GM23338 (cell line): ENCODE results near the gene NRG3. TPM values are rescaled to one million over a fixed set of nuclear protein-coding genes. Genes with fewer than 3 reads are reported as not detected.

ENCODE experiments used
- ATAC-seq: fragments of 200-7000 bp; cut with Tn5 transposase; 3 replicates; pipeline ENCODE4 v1.9.1; 2020
- DNase-seq: peaks from one replicate; pipeline ENCODE4 v3.0.0-alpha.2; 2015; ENCODE audit warnings: low spot score
- H2AFZ ChIP-seq: fragments of 200-600 bp; sonication (generic); 2 replicates; pipeline ENCODE4 v1.8.0; 2016; ENCODE audit warnings: antibody characterized with exemption, mild to moderate bottlenecking, moderate library complexity
- H3F3A ChIP-seq: fragments of 200-600 bp; sonication (generic); replicated peaks from 2 replicates; pipeline ENCODE4 v1.8.0; 2017; ENCODE audit warnings: antibody characterized with exemption, mixed run types, low read depth
- H3K27ac ChIP-seq: fragments of 200-600 bp; sonication (generic); 2 replicates; pipeline ENCODE4 v1.6.1; 2016; ENCODE audit warnings: low read depth
- H3K27me3 ChIP-seq: fragments of 200-600 bp; sonication (generic); 2 replicates; pipeline ENCODE4 v1.8.0; 2016; ENCODE audit warnings: mild to moderate bottlenecking, mixed run types, moderate library complexity; ENCODE audit not compliant: insufficient read depth
- H3K36me3 ChIP-seq: fragments of 200-600 bp; sonication (generic); 2 replicates; pipeline ENCODE4 v1.8.0; 2016; ENCODE audit warnings: mild to moderate bottlenecking; ENCODE audit not compliant: insufficient read depth
- H3K4me1 ChIP-seq: fragments of 200-600 bp; sonication (generic); 2 replicates; pipeline ENCODE4 v1.8.0; 2016; ENCODE audit warnings: mild to moderate bottlenecking, moderate library complexity; ENCODE audit not compliant: insufficient read depth
- H3K4me2 ChIP-seq: fragments of 200-600 bp; sonication (generic); 2 replicates; pipeline ENCODE4 v1.7.1; 2017; ENCODE audit warnings: mixed run types
- H3K4me3 ChIP-seq: fragments of 200-600 bp; sonication (generic); 2 replicates; pipeline ENCODE4 v1.6.1; 2016; ENCODE audit warnings: mixed run types
- H3K79me2 ChIP-seq: fragments of 200-600 bp; sonication (generic); replicated peaks from 2 replicates; pipeline ENCODE4 v1.8.0; 2017; ENCODE audit warnings: mild to moderate bottlenecking; ENCODE audit not compliant: insufficient read depth
- H3K9me2 ChIP-seq: fragments of 200-600 bp; sonication (generic); 2 replicates; pipeline ENCODE4 v1.8.0; 2017; ENCODE audit not compliant: insufficient read depth
- H4K20me1 ChIP-seq: fragments of 200-600 bp; sonication (generic); replicated peaks from 2 replicates; pipeline ENCODE4 v1.8.0; 2017; ENCODE audit warnings: mild to moderate bottlenecking; ENCODE audit not compliant: insufficient read depth
- H3K27ac Mint-ChIP-seq: 2 replicates; pipeline ENCODE4 v1.8.0; 2020; ENCODE audit warnings: inconsistent platforms, mild to moderate bottlenecking, moderate library complexity, mixed read lengths
- H3K27me3 Mint-ChIP-seq: 3 replicates; pipeline ENCODE4 v1.8.0; 2022; ENCODE audit warnings: low read depth, mild to moderate bottlenecking, moderate library complexity, mixed read lengths, inconsistent platforms; ENCODE audit not compliant: insufficient read depth, poor library complexity
- H3K36me3 Mint-ChIP-seq: 3 replicates; pipeline ENCODE4 v1.8.0; 2021; ENCODE audit warnings: low read depth, mild to moderate bottlenecking, inconsistent platforms, moderate library complexity, mixed read lengths
- H3K4me1 Mint-ChIP-seq: 3 replicates; pipeline ENCODE4 v1.8.0; 2020; ENCODE audit warnings: mild to moderate bottlenecking, inconsistent platforms, mixed read lengths
- H3K4me3 Mint-ChIP-seq: 3 replicates; pipeline ENCODE4 v1.8.0; 2021; ENCODE audit warnings: moderate library complexity, mild to moderate bottlenecking, inconsistent platforms, mixed read lengths
- H3K9me3 Mint-ChIP-seq: 3 replicates; pipeline ENCODE4 v1.8.0; 2020; ENCODE audit warnings: moderate library complexity, mild to moderate bottlenecking, inconsistent platforms, mixed read lengths
- CTCF ChIP-seq, 2 experiments: fragments of 200-600 bp in 1 of 2; sonication (generic) in 1 of 2; conservative IDR thresholded peaks; 2 replicates each; pipeline versions ENCODE4 v1.5.1 to v1.6.1; 2016 to 2017; ENCODE audit warnings: antibody characterized with exemption in 2 of 2, low read depth in 2 of 2, mild to moderate bottlenecking in 2 of 2, moderate library complexity in 1 of 2
- EZH2 ChIP-seq: fragments of 200-600 bp; sonication (generic); IDR thresholded peaks from one replicate; pipeline ENCODE4 v1.8.0; 2017; ENCODE audit warnings: antibody characterized with exemption, mild to moderate bottlenecking, low read depth; ENCODE audit not compliant: unreplicated experiment
- EZH2phosphoT487 ChIP-seq: fragments of 200-600 bp; sonication (generic); IDR thresholded peaks from one replicate; pipeline ENCODE4 v1.8.1; 2018; ENCODE audit warnings: antibody characterized with exemption; ENCODE audit not compliant: unreplicated experiment
- JUNB ChIP-seq: IDR thresholded peaks from one replicate; pipeline ENCODE4 v1.6.1; 2016; ENCODE audit warnings: antibody characterized with exemption; ENCODE audit not compliant: unreplicated experiment
- NANOG ChIP-seq: IDR thresholded peaks from 2 replicates; pipeline ENCODE4 v1.6.1; 2016; ENCODE audit warnings: antibody characterized with exemption, borderline replicate concordance
- ZNF331 ChIP-seq: fragments of 250-450 bp; sonication (Bioruptor Pico); IDR thresholded peaks from 2 replicates; pipeline ENCODE4 v1.5.0; 2020; ENCODE audit warnings: low read depth, mild to moderate bottlenecking, moderate library complexity
- polyA plus RNA-seq: library from polyadenylated mRNA; unstranded; fragments of >200 nt; fragmentation: Nextera tagmentation; extraction: Ambion mirVana; gene quantifications from 2 replicates; pipeline ENCODE4 v1.2.1, GENCODE V29; 2016
- total RNA-seq: library from RNA; depleted of rRNA; stranded (reverse); fragments of >200 nt; shearing (Covaris generic); gene quantifications from 2 replicates; pipeline ENCODE4 v1.2.3, GENCODE V29; 2014
- TF ChIP-seq, protein P1 (sequence below): fragments of 250-450 bp; sonication (Bioruptor Pico); IDR thresholded peaks from 2 replicates; pipeline ENCODE4 v1.5.0; 2020; ENCODE audit warnings: mild to moderate bottlenecking, moderate library complexity

NRG3 gene
- total and polyA plus RNA-seq, 2 experiments from 2014 or later: 1.9 to 3.9 TPM

DNA sequence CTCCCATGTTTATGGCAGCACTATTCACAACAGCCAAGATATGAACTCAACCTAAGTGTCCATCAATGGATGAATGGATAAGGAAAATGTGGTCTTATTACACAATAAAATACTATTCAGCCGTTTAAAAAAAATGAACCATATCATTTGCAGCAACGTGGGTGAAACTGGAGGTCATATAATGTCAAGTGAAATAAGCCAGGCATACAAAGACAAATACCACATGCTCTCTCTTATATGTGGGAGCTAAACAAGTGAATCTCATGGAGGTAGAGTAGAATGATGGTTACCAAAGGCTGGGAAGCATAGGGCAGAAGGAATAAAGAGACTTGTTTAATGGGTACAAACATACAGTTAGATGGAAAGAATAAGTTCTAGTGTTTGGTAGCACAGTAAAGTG, 699.1 kb downstream of the NRG3 start (continued):
- TF ChIP-seq CTCF (conservative IDR thresholded peaks at IDR 0.05; ENCODE audit: low read depth in 2 of 2): no peak
- no peak for TF ChIP-seq JUNB
- no peak for TF ChIP-seq EZH2phosphoT487
- TF ChIP-seq EZH2: no peak
- TF ChIP-seq ZNF331: no peak

GRCh38 chr10:82575318-82575717, 700.3 kb downstream of the NRG3 start:
- H3K27me3 ChIP-seq: no peaks in the 10 kb centered on the region
- no peak overlapping the region for H2AFZ ChIP-seq
- Mint-ChIP-seq H3K9me3 (no peaks in the 10 kb centered on the region), H3K4me1 (peaks cover 16% of the 10 kb centered on the region), H3K27ac (no peak overlapping the region), H3K4me3 (no peak overlapping the region), H3K36me3 (no peaks in the 10 kb centered on the region), H3K27me3 (no peaks in the 10 kb centered on the region)
- no peak for ATAC-seq
- H3K4me1 ChIP-seq: 0 out of 2 replicates have a peak, but pooled peaks cover 3% of the 10 kb centered on the region
- H4K20me1 ChIP-seq: no peaks in the 10 kb centered on the region
- no peaks in the 10 kb centered on the region for H3F3A ChIP-seq
- no peak overlapping the region for H3K4me3 ChIP-seq
- no peak overlapping the region for H3K4me2 ChIP-seq
- no peak overlapping the region for H3K27ac ChIP-seq
- DNase-seq: no peak
- H3K36me3 ChIP-seq: no peaks in the 10 kb centered on the region
- no peaks in the 10 kb centered on the region for H3K79me2 ChIP-seq
- TF ChIP-seq JUNB: no peak
- TF ChIP-seq NANOG: no peak
- TF ChIP-seq, protein P1, sequence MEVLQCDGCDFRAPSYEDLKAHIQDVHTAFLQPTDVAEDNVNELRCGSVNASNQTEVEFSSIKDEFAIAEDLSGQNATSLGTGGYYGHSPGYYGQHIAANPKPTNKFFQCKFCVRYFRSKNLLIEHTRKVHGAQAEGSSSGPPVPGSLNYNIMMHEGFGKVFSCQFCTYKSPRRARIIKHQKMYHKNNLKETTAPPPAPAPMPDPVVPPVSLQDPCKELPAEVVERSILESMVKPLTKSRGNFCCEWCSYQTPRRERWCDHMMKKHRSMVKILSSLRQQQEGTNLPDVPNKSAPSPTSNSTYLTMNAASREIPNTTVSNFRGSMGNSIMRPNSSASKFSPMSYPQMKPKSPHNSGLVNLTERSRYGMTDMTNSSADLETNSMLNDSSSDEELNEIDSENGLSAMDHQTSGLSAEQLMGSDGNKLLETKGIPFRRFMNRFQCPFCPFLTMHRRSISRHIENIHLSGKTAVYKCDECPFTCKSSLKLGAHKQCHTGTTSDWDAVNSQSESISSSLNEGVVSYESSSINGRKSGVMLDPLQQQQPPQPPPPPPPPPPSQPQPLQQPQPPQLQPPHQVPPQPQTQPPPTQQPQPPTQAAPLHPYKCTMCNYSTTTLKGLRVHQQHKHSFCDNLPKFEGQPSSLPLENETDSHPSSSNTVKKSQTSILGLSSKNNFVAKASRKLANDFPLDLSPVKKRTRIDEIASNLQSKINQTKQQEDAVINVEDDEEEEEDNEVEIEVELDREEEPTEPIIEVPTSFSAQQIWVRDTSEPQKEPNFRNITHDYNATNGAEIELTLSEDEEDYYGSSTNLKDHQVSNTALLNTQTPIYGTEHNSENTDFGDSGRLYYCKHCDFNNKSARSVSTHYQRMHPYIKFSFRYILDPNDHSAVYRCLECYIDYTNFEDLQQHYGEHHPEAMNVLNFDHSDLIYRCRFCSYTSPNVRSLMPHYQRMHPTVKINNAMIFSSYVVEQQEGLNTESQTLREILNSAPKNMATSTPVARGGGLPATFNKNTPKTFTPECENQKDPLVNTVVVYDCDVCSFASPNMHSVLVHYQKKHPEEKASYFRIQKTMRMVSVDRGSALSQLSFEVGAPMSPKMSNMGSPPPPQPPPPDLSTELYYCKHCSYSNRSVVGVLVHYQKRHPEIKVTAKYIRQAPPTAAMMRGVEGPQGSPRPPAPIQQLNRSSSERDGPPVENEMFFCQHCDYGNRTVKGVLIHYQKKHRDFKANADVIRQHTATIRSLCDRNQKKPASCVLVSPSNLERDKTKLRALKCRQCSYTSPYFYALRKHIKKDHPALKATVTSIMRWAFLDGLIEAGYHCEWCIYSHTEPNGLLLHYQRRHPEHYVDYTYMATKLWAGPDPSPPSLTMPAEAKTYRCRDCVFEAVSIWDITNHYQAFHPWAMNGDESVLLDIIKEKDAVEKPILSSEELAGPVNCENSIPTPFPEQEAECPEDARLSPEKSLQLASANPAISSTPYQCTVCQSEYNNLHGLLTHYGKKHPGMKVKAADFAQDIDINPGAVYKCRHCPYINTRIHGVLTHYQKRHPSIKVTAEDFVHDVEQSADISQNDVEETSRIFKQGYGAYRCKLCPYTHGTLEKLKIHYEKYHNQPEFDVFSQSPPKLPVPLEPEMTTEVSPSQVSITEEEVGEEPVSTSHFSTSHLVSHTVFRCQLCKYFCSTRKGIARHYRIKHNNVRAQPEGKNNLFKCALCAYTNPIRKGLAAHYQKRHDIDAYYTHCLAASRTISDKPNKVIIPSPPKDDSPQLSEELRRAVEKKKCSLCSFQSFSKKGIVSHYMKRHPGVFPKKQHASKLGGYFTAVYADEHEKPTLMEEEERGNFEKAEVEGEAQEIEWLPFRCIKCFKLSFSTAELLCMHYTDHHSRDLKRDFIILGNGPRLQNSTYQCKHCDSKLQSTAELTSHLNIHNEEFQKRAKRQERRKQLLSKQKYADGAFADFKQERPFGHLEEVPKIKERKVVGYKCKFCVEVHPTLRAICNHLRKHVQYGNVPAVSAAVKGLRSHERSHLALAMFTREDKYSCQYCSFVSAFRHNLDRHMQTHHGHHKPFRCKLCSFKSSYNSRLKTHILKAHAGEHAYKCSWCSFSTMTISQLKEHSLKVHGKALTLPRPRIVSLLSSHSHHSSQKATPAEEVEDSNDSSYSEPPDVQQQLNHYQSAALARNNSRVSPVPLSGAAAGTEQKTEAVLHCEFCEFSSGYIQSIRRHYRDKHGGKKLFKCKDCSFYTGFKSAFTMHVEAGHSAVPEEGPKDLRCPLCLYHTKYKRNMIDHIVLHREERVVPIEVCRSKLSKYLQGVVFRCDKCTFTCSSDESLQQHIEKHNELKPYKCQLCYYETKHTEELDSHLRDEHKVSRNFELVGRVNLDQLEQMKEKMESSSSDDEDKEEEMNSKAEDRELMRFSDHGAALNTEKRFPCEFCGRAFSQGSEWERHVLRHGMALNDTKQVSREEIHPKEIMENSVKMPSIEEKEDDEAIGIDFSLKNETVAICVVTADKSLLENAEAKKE (CRISPR knock-in tag): no peak
- no peaks in the 10 kb centered on the region for H3K9me2 ChIP-seq
